Measurements from ENCODE around the gene GALNTL6.
"Not testable (repeated sequence)": the region's sequence is repeated elsewhere in the genome, so short reads cannot be mapped to it uniquely, and the experiment has no call there.

GALNTL6 gene

GRCh38 chr4:172887959-172888358 is 1074.8 kb downstream of the GALNTL6 start:
- DNase-seq, result no peak

- no peak for DNase-seq
These were observed 1079.1 kb downstream of the GALNTL6 start for GRCh38 chr4:172892300-172892699.

- no peak for DNase-seq
These were observed 1082.5 kb downstream of the GALNTL6 start for GRCh38 chr4:172895699-172896098.

- DNase-seq, result no peak
These were observed 1083.8 kb downstream of the GALNTL6 start for GRCh38 chr4:172897046-172897445.

GRCh38 chr4:172898715-172899114 is 1085.5 kb downstream of the GALNTL6 start:
- DNase-seq, result no peak

- DNase-seq, result no peak
These were observed 1086.7 kb downstream of the GALNTL6 start for GRCh38 chr4:172899861-172900260.

GRCh38 chr4:172900900-172901299 is 1087.7 kb downstream of the GALNTL6 start:
- no peak for DNase-seq

GRCh38 chr4:172912468-172912867 is 1099.3 kb downstream of the GALNTL6 start:
- not testable (repeated sequence) for DNase-seq

- DNase-seq, result not testable (repeated sequence)
These were observed 1104.2 kb downstream of the GALNTL6 start for GRCh38 chr4:172917403-172917802.

GRCh38 chr4:172919269-172919668 is 1106.1 kb downstream of the GALNTL6 start:
- no peak for DNase-seq

- DNase-seq, result no peak
These were observed 1114.1 kb downstream of the GALNTL6 start for GRCh38 chr4:172927096-172927814.

GRCh38 chr4:172928347-172928746 is 1115.1 kb downstream of the GALNTL6 start:
- no peak for DNase-seq

GRCh38 chr4:172938072-172938829 is 1125.0 kb downstream of the GALNTL6 start:
- DNase-seq, result no peak

- DNase-seq, result no peak
These were observed 1125.7 kb downstream of the GALNTL6 start for GRCh38 chr4:172938870-172939269.

GRCh38 chr4:172942840-172943239 is 1129.6 kb downstream of the GALNTL6 start:
- no peak for DNase-seq

- DNase-seq, result no peak
These were observed 1132.4 kb downstream of the GALNTL6 start for GRCh38 chr4:172945611-172946010.

- DNase-seq, result no peak
These were observed 1133.3 kb downstream of the GALNTL6 start for GRCh38 chr4:172946503-172946902.

- DNase-seq, result no peak
These were observed 1134.4 kb downstream of the GALNTL6 start for GRCh38 chr4:172947594-172947993.

GRCh38 chr4:172950990-172951389 is 1137.8 kb downstream of the GALNTL6 start:
- DNase-seq, result no peak

- DNase-seq, result no peak
These were observed 1138.7 kb downstream of the GALNTL6 start for GRCh38 chr4:172951679-172952451.

- DNase-seq, result no peak
These were observed 1140.8 kb downstream of the GALNTL6 start for GRCh38 chr4:172953896-172954568.

- not testable (repeated sequence) for DNase-seq
These were observed 1143.1 kb downstream of the GALNTL6 start for GRCh38 chr4:172956340-172956739.

GRCh38 chr4:172957216-172957615 is 1144.0 kb downstream of the GALNTL6 start:
- DNase-seq, result no peak

All from central memory CD4-positive, alpha-beta T cell (primary cell).